Stimulated activated CD8-positive, alpha-beta memory T cell treated with anti-CD3 and anti-CD28 coated beads, Interleukin-4, amount 100 ng/mL, for 4 hours (primary cell): ENCODE results near the gene PPFIBP1.

Source experiments
- DNase-seq, 2 donors: peaks; one replicate each; pipeline ENCODE4 v3.0.0-alpha.2; 2020; ENCODE audit warnings: low read depth in 2 of 2, low spot score in 1 of 2

The PPFIBP1 gene

DNA sequence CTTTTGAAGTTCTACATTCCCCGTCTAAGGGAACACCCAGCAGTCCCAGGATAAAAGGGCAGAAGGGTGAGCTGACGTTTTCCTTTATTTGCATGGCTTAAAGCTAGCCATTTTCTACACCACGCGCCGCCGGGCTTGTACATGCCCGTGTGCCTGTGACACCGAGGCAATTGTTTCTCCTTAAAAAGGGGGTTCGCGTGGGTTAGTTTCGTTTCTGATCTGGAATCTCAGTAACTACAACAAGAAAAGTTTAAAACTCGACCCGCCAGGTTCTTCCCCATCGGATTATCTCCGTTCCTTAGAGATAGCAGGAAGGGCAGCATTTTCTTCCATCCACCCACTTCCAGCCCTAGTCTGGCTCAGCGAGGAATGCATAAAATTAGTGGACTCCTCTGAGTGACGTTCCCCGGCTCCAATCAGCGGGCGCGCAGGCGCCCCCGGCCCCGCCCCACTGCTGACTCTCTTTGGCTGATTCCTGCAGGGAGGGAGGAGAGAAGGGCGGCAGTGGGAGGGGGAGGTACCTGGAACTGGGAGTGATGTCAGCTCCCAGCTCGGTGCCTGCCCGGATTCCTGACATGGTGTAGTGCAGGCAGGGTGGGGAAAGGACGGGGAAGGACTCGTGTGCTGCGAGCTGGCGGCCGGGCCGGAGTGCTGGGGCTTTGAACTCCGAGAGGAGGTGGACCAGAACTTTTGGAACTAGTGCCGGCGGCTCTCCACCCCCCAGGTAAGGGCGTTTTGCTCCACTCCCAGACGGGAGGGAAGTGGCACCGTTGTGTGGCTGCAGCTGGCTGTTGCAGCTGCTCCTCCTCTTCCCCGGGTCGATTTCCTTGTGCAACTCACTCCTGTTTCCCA is at the start of gene PPFIBP1:
Gene PPFIBP1, plus strand, starts transcription at position 565 of the 852 bp plus-strand sequence. CDS start 109,191 bp downstream, outside the sequence.
- DNase-seq: peak; percentile 96 to 99

- DNase-seq: no peak
Measured at GRCh38 chr12:27474344-27474743, 49.7 kb upstream of the PPFIBP1 start.

DNA sequence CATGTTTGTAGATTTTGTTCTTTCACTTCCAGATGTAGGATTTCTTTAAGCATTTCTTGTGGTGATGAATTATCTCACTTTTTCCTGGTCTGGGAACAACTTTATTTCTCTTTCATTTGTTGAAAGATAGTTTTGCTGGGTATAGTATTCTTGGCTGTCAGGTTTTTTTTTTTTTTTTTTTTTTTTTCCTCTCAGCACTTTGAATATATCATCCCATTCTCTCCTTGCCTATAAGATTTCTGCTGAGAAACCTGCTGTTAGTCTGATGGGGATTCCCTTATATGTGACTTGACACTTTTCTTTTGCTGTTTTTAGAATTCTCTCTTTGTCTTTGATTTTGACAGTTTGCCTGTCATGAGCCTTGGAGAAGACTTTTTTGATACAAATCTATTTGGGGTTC is 47.0 kb upstream of the PPFIBP1 start:
- DNase-seq: no peak

DNA sequence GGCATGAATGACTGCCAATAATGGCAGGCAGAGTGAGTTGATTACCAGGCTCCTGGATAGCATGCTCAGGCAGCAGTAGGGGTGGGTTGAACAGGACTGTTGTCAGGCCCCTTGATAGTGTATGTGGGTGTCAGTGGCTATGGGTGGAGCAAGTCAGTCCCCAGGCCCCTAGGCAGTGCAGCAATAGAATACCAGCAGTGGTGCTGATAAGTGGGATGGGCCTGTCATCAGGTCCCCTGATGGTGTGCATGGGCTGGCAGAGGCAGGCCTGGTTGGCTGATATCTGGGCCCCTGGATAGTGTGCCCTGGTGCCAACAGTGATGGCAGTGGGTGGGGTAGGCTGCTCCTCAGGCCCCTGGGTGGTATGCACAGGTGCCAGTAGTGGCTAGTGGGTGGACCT is 45.1 kb upstream of the PPFIBP1 start:
- no peak for DNase-seq

- DNase-seq: no peak
Measured at GRCh38 chr12:27480016-27480415, 44.0 kb upstream of the PPFIBP1 start.

GRCh38 chr12:27486961-27487360 is 37.0 kb upstream of the PPFIBP1 start:
- no peak for DNase-seq

GRCh38 chr12:27488479-27488878 is 35.5 kb upstream of the PPFIBP1 start:
- no peak for DNase-seq

- no peak for DNase-seq
Measured at GRCh38 chr12:27491226-27491625, 32.8 kb upstream of the PPFIBP1 start.

DNA sequence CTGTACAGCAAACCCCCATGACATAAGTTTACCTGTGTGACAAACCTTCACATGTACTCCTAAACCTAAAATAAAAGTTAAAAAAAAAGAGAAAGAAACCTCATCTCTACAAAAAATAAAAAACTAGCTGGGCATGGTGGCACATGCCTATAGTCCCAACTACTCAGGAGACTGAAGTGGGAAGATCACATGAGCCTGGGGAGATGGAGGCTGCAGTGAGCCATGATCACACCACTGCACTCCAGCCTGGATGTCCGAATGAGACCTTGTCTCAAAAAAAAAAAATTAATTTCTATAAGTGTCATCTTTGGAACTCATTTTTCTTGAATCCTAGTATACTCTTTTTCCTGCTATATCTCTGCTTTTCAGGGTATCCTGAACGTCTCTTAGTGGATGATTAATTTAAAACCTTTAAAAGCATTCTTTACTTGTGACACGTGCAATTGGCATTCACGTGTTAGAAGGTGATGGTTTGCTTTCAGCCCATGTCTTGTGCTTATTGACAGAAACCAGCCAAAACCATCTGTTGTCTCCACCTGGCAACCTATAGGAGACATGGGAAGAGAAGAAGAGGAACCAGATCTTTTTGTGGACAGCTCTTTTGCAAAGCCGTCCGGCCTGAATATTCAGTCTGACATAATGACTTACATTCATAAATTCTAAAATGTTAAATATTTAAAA is 30.6 kb upstream of the PPFIBP1 start:
- no peak for DNase-seq

GRCh38 chr12:27497446-27497845 is 26.6 kb upstream of the PPFIBP1 start:
- DNase-seq: no peak

DNA sequence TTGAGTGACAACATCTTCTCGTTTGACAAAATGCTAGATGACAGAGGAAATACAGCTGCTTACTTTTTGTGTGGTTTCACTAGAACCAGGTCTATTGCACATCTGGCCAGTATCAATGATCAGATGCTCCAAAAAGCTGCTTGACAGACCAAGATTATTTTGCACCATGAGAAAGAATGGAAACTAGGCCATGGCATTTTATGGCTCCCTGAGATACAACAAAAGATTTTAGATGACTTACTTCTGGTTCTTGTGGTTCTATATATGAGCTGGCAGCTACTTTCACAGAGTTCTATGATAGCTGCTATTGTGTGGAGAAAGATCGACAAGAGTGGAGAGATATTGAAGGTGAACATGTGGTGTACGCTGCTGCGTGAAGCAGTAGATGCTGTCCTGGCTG is 25.9 kb upstream of the PPFIBP1 start:
- DNase-seq: no peak

- DNase-seq: no peak
Measured at GRCh38 chr12:27498761-27499160, 25.2 kb upstream of the PPFIBP1 start.

DNA sequence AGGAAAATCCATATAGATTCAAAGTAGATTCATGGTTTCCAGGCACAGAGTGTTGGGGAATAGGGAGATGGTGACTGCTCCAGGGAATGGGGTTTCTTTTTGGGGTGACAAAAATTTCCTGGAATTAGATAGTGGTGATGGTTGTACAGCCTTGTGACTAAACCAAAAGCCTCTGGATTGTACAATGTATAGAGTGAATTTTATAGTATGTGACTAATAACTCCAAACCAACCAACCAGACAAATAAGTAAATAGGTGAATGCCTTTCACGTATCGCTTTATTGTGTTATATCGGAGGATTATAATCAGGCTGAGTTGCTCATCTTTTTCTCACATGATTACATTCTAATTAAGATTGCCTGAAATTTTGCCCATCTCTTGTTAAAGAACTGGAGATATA is 24.6 kb upstream of the PPFIBP1 start:
- no peak for DNase-seq

DNA sequence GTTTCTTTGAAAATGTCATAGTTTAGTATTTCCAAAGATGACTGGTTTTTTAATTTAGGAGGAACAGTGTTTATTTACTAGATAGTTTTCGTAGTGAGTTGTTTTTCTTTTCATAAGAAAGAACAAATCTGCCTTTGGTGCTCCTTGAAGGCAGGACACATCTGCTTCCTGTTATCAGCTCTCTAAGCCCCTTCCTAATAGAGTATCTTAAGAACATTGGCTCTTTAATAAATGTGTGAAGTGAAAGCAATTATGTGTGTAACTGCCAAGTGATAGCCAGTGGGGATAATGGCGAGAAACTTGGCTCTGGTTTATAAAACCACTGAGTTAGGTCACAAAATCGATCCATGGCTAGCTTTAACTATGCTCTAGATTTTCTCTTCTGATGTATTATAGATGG is 23.5 kb upstream of the PPFIBP1 start:
- DNase-seq: no peak

- DNase-seq: no peak
Measured at GRCh38 chr12:27502021-27502435, 22.0 kb upstream of the PPFIBP1 start.

GRCh38 chr12:27504507-27504906 is 19.5 kb upstream of the PPFIBP1 start:
- no peak for DNase-seq

DNA sequence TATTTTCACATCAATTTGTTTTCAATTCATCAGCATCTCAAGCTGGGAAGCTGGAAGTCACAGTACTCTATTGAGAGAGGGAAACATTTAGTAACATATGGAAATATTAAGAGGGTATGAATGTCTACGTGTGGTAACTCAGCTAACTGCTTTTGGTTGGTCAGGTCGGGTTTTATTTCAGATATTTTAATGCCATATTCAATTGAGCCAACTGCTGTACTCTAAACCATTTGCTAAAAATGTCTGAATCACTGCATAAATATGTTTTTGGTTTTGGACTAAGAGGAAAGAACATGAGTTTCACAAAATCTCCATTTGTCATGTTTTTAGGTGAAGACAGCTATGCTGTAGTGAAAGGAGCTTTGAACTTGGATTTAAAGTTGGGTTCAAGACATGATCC is 18.9 kb upstream of the PPFIBP1 start:
- DNase-seq: no peak

DNA sequence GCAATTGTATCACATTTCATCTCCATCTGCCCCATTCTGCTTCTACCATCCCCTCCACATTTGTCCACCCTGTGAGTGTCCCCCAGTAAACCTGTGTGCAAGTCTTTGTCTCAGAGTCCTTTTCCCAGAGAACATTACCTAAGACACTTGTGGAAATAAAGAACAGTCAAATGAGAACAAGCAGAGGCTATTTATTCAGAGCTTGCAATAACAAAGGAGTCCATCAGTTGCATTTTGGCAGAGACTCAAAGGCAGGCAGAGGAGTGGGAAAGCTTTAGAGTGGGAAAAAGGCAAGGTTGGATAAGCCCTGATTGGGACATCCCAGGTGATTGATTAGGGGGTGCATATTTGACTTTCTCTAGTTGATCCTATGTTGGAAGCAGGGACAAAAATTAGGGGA is 18.2 kb upstream of the PPFIBP1 start:
- DNase-seq: no peak

DNA sequence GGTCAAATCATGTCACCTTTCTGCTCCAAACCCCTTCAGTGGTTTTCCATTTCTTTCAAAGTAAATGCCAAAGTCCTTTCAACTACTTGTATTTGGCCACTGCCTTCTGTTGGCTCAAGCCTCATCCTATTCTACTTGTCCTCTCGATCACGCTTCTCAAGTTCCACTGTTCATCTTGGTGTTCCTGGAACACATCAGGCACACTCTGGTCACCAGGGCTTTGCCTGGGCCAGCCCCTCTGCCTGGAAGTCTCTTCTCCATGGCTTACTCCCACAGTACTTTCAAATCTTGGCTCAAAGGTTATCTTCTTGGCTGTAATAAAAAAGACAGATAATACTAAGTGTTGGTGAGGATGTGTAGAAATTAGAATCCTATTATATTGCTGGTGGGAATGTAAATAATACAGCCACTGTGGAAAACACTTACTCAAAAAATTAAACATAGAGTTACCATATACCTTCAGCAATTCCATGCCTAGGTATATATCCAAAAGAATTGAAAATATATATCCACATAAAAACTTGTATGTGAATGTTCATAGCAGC is 17.3 kb upstream of the PPFIBP1 start:
- DNase-seq: no peak

- no peak for DNase-seq
Measured at GRCh38 chr12:27508736-27509431, 15.1 kb upstream of the PPFIBP1 start.

DNA sequence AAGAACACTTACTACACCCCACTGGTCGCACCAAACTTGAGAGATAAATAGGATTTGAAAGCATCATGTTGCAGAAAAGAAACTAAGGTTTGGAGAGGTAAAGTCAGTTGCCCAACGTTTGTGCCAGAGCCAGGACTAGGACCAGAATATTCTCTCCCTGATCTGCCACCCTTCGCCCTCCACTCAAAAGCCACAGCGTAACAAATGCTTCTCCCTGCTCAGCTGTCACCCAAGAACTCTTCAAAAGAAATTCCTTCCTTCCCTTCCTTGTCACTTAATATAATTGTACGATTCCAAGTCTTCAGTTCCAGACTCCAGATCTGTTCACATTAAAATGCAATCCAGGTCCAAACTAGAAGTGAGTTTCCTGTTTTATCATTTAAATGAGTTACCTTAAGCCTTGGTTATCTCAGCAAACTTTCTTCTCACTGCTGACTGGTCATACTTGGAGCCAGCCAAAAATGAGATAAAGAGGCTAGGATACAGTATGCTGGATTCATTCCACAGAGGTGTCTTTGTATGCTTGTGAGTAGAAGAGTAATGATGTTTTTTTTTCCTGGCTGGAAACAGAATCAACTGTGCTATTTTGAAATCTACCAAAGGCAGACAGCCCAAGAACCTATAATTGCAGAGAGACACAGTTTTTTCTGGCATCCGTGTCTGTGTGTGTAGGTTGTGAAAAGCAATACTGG is 12.8 kb upstream of the PPFIBP1 start:
- no peak for DNase-seq
